ENCODE results near the gene EFNA4.

EFNA4 gene

GRCh38 chr1:155022136-155022926, 41.2 kb upstream of the EFNA4 start:
- no peak overlapping the region for H3K4me3 ChIP-seq (ENCODE audit: low read depth in 1 of 2, low read length in 2 of 2)
- no peaks in the 10 kb centered on the region for H3K27me3 ChIP-seq (ENCODE audit: control insufficient read depth in 1 of 2, insufficient read depth in 2 of 2, low read length in 2 of 2)
- no peaks in the 10 kb centered on the region for H3K9me3 ChIP-seq (ENCODE audit: control insufficient read depth in 1 of 2, low read length in 2 of 2)
- no peak overlapping the region for H3K27ac ChIP-seq (ENCODE audit: low read depth, low read length)
- no peak overlapping the region for H3K9ac ChIP-seq (ENCODE audit: low read depth in 1 of 2, low read length in 2 of 2)
- H3K4me1 ChIP-seq (ENCODE audit: control insufficient read depth in 1 of 2, insufficient read depth in 2 of 2, low read length in 2 of 2), result peaks cover 17 to 24% of the 10 kb centered on the region in 2 donors
- peaks cover 9 to 10% of the 10 kb centered on the region in 2 donors for H3K36me3 ChIP-seq (ENCODE audit: control insufficient read depth in 1 of 2, insufficient read depth in 2 of 2, low read length in 2 of 2)

- Histone ChIP-seq H3K36me3 (ENCODE audit: control insufficient read depth in 1 of 2, insufficient read depth in 2 of 2, low read length in 2 of 2) (peaks cover 9 to 10% of the 10 kb centered on the region in 2 donors), H3K4me3 (ENCODE audit: low read depth in 1 of 2, low read length in 2 of 2) (no peak overlapping the region), H3K27me3 (ENCODE audit: control insufficient read depth in 1 of 2, insufficient read depth in 2 of 2, low read length in 2 of 2) (no peaks in the 10 kb centered on the region), H3K9me3 (ENCODE audit: control insufficient read depth in 1 of 2, low read length in 2 of 2) (no peaks in the 10 kb centered on the region), H3K9ac (ENCODE audit: low read depth in 1 of 2, low read length in 2 of 2) (no peak overlapping the region), H3K4me1 (ENCODE audit: control insufficient read depth in 1 of 2, insufficient read depth in 2 of 2, low read length in 2 of 2) (peaks cover 13 to 20% of the 10 kb centered on the region in 2 donors), H3K27ac (ENCODE audit: low read depth, low read length) (no peak overlapping the region)
Observed at GRCh38 chr1:155022927-155023236, 40.7 kb upstream of the EFNA4 start.

- no peaks in the 10 kb centered on the region for H3K9me3 ChIP-seq (ENCODE audit: control insufficient read depth in 1 of 2, low read length in 2 of 2)
- no peak overlapping the region for H3K9ac ChIP-seq (ENCODE audit: low read depth in 1 of 2, low read length in 2 of 2)
- H3K4me1 ChIP-seq (ENCODE audit: control insufficient read depth in 1 of 2, insufficient read depth in 2 of 2, low read length in 2 of 2), result peaks cover 10 to 13% of the 10 kb centered on the region in 2 donors
- no peak overlapping the region for H3K4me3 ChIP-seq (ENCODE audit: low read depth in 1 of 2, low read length in 2 of 2)
- H3K36me3 ChIP-seq (ENCODE audit: control insufficient read depth in 1 of 2, insufficient read depth in 2 of 2, low read length in 2 of 2), result peaks cover 6 to 7% of the 10 kb centered on the region in 2 donors
- H3K27ac ChIP-seq (ENCODE audit: low read depth, low read length), result no peak overlapping the region
- no peaks in the 10 kb centered on the region for H3K27me3 ChIP-seq (ENCODE audit: control insufficient read depth in 1 of 2, insufficient read depth in 2 of 2, low read length in 2 of 2)
Observed at GRCh38 chr1:155023627-155024026, 39.9 kb upstream of the EFNA4 start.

GRCh38 chr1:155024315-155024714, 39.2 kb upstream of the EFNA4 start:
- Histone ChIP-seq H3K27ac (ENCODE audit: low read depth, low read length) (no peak overlapping the region), H3K9me3 (ENCODE audit: control insufficient read depth in 1 of 2, low read length in 2 of 2) (no peaks in the 10 kb centered on the region), H3K4me1 (ENCODE audit: control insufficient read depth in 1 of 2, insufficient read depth in 2 of 2, low read length in 2 of 2) (peaks cover 7 to 10% of the 10 kb centered on the region in 2 donors), H3K9ac (ENCODE audit: low read depth in 1 of 2, low read length in 2 of 2) (no peak overlapping the region), H3K27me3 (ENCODE audit: control insufficient read depth in 1 of 2, insufficient read depth in 2 of 2, low read length in 2 of 2) (no peaks in the 10 kb centered on the region), H3K4me3 (ENCODE audit: low read depth in 1 of 2, low read length in 2 of 2) (no peak overlapping the region), H3K36me3 (ENCODE audit: control insufficient read depth in 1 of 2, insufficient read depth in 2 of 2, low read length in 2 of 2) (peaks cover 0 to under 1% of the 10 kb centered on the region in 2 donors)

GRCh38 chr1:155026154-155026553, 37.4 kb upstream of the EFNA4 start:
- no peaks in the 10 kb centered on the region for H3K27me3 ChIP-seq (ENCODE audit: control insufficient read depth in 1 of 2, insufficient read depth in 2 of 2, low read length in 2 of 2)
- no peak overlapping the region for H3K27ac ChIP-seq (ENCODE audit: low read depth, low read length)
- H3K4me1 ChIP-seq (ENCODE audit: control insufficient read depth in 1 of 2, insufficient read depth in 2 of 2, low read length in 2 of 2), result peaks cover 7 to 10% of the 10 kb centered on the region in 2 donors
- H3K4me3 ChIP-seq (ENCODE audit: low read depth in 1 of 2, low read length in 2 of 2), result no peak overlapping the region
- H3K36me3 ChIP-seq (ENCODE audit: control insufficient read depth in 1 of 2, insufficient read depth in 2 of 2, low read length in 2 of 2), result no peaks in the 10 kb centered on the region
- H3K9ac ChIP-seq (ENCODE audit: low read depth in 1 of 2, low read length in 2 of 2), result no peak overlapping the region
- H3K9me3 ChIP-seq (ENCODE audit: control insufficient read depth in 1 of 2, low read length in 2 of 2), result no peaks in the 10 kb centered on the region

GRCh38 chr1:155026588-155026987, 37.0 kb upstream of the EFNA4 start:
- Histone ChIP-seq H3K27me3 (ENCODE audit: control insufficient read depth in 1 of 2, insufficient read depth in 2 of 2, low read length in 2 of 2) (no peaks in the 10 kb centered on the region), H3K4me3 (ENCODE audit: low read depth in 1 of 2, low read length in 2 of 2) (no peak overlapping the region), H3K4me1 (ENCODE audit: control insufficient read depth in 1 of 2, insufficient read depth in 2 of 2, low read length in 2 of 2) (peaks cover 7 to 10% of the 10 kb centered on the region in 2 donors), H3K9me3 (ENCODE audit: control insufficient read depth in 1 of 2, low read length in 2 of 2) (no peaks in the 10 kb centered on the region), H3K36me3 (ENCODE audit: control insufficient read depth in 1 of 2, insufficient read depth in 2 of 2, low read length in 2 of 2) (no peaks in the 10 kb centered on the region), H3K9ac (ENCODE audit: low read depth in 1 of 2, low read length in 2 of 2) (no peak overlapping the region), H3K27ac (ENCODE audit: low read depth, low read length) (no peak overlapping the region)

GRCh38 chr1:155029513-155030242, 33.9 kb upstream of the EFNA4 start:
- no peaks in the 10 kb centered on the region for H3K9me3 ChIP-seq (ENCODE audit: control insufficient read depth in 1 of 2, low read length in 2 of 2)
- no peaks in the 10 kb centered on the region for H3K27me3 ChIP-seq (ENCODE audit: control insufficient read depth in 1 of 2, insufficient read depth in 2 of 2, low read length in 2 of 2)
- no peak overlapping the region for H3K4me3 ChIP-seq (ENCODE audit: low read depth in 1 of 2, low read length in 2 of 2)
- H3K36me3 ChIP-seq (ENCODE audit: control insufficient read depth in 1 of 2, insufficient read depth in 2 of 2, low read length in 2 of 2), result no peaks in the 10 kb centered on the region
- no peak overlapping the region for H3K9ac ChIP-seq (ENCODE audit: low read depth in 1 of 2, low read length in 2 of 2)
- H3K4me1 ChIP-seq (ENCODE audit: control insufficient read depth in 1 of 2, insufficient read depth in 2 of 2, low read length in 2 of 2), result no peaks in the 10 kb centered on the region
- no peak overlapping the region for H3K27ac ChIP-seq (ENCODE audit: low read depth, low read length)

GRCh38 chr1:155030243-155030795, 33.2 kb upstream of the EFNA4 start:
- no peak overlapping the region for H3K27ac ChIP-seq (ENCODE audit: low read depth, low read length)
- H3K4me1 ChIP-seq (ENCODE audit: control insufficient read depth in 1 of 2, insufficient read depth in 2 of 2, low read length in 2 of 2), result no peaks in the 10 kb centered on the region
- H3K36me3 ChIP-seq (ENCODE audit: control insufficient read depth in 1 of 2, insufficient read depth in 2 of 2, low read length in 2 of 2), result no peaks in the 10 kb centered on the region
- no peak overlapping the region for H3K9ac ChIP-seq (ENCODE audit: low read depth in 1 of 2, low read length in 2 of 2)
- H3K4me3 ChIP-seq (ENCODE audit: low read depth in 1 of 2, low read length in 2 of 2), result no peak overlapping the region
- H3K9me3 ChIP-seq (ENCODE audit: control insufficient read depth in 1 of 2, low read length in 2 of 2), result no peaks in the 10 kb centered on the region
- H3K27me3 ChIP-seq (ENCODE audit: control insufficient read depth in 1 of 2, insufficient read depth in 2 of 2, low read length in 2 of 2), result no peaks in the 10 kb centered on the region

- Histone ChIP-seq H3K27ac (ENCODE audit: low read depth, low read length) (no peak overlapping the region), H3K36me3 (ENCODE audit: control insufficient read depth in 1 of 2, insufficient read depth in 2 of 2, low read length in 2 of 2) (no peaks in the 10 kb centered on the region), H3K4me1 (ENCODE audit: control insufficient read depth in 1 of 2, insufficient read depth in 2 of 2, low read length in 2 of 2) (no peaks in the 10 kb centered on the region), H3K4me3 (ENCODE audit: low read depth in 1 of 2, low read length in 2 of 2) (no peak overlapping the region), H3K9ac (ENCODE audit: low read depth in 1 of 2, low read length in 2 of 2) (no peak overlapping the region), H3K9me3 (ENCODE audit: control insufficient read depth in 1 of 2, low read length in 2 of 2) (no peaks in the 10 kb centered on the region), H3K27me3 (ENCODE audit: control insufficient read depth in 1 of 2, insufficient read depth in 2 of 2, low read length in 2 of 2) (no peaks in the 10 kb centered on the region)
Observed at GRCh38 chr1:155030899-155031298, 32.6 kb upstream of the EFNA4 start.

GRCh38 chr1:155032886-155033285, 30.7 kb upstream of the EFNA4 start:
- no peak overlapping the region for H3K27ac ChIP-seq (ENCODE audit: low read depth, low read length)
- no peaks in the 10 kb centered on the region for H3K36me3 ChIP-seq (ENCODE audit: control insufficient read depth in 1 of 2, insufficient read depth in 2 of 2, low read length in 2 of 2)
- H3K9me3 ChIP-seq (ENCODE audit: control insufficient read depth in 1 of 2, low read length in 2 of 2), result no peaks in the 10 kb centered on the region

More at GRCh38 chr1:155032886-155033285, 30.7 kb upstream of the EFNA4 start:
- H3K4me3 ChIP-seq (ENCODE audit: low read depth in 1 of 2, low read length in 2 of 2), result no peak overlapping the region
- no peak overlapping the region for H3K9ac ChIP-seq (ENCODE audit: low read depth in 1 of 2, low read length in 2 of 2)
- H3K27me3 ChIP-seq (ENCODE audit: control insufficient read depth in 1 of 2, insufficient read depth in 2 of 2, low read length in 2 of 2), result no peaks in the 10 kb centered on the region
- peaks cover 0 to 5% of the 10 kb centered on the region in 2 donors for H3K4me1 ChIP-seq (ENCODE audit: control insufficient read depth in 1 of 2, insufficient read depth in 2 of 2, low read length in 2 of 2)

Data from duodenal mucosa (tissue), 2 donors.